C4-2B (cell line): ENCODE data around the gene SBK2.

Experiments
- ZFX ChIP-seq: fragments of 450-650 bp; IDR thresholded peaks from 2 replicates; pipeline ENCODE4 v1.6.1; 2017
- TF ChIP-seq, protein P1 (sequence below): fragments of 450-650 bp; conservative IDR thresholded peaks from 2 replicates; pipeline ENCODE4 v1.5.1; 2017; ENCODE audit warnings: mild to moderate bottlenecking

DNA sequence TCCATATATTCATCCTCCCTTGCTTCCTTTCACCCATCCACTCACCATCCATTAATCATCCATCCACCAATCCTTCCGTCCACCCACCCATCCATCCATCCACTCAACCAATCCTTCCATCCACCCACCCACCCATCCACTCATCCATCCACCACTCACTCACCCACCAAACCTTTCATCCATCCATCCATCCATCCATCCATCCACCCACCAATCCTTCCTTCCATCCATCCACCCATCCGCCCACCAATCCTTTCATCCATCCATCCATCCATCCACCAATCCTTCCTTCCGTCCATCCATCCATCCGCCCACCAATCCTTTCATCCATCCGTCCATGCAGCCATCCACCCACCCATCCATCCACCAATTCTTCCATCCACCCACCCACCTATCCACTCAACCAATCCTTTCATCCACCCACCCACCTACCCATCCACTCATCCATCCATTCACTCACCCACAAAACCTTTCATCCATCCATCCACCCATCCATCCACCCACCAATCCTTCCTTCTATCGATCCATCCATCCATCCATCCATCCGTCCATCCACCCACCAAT lies 5.4 kb upstream of the SBK2 start:
- TF ChIP-seq, protein P1, sequence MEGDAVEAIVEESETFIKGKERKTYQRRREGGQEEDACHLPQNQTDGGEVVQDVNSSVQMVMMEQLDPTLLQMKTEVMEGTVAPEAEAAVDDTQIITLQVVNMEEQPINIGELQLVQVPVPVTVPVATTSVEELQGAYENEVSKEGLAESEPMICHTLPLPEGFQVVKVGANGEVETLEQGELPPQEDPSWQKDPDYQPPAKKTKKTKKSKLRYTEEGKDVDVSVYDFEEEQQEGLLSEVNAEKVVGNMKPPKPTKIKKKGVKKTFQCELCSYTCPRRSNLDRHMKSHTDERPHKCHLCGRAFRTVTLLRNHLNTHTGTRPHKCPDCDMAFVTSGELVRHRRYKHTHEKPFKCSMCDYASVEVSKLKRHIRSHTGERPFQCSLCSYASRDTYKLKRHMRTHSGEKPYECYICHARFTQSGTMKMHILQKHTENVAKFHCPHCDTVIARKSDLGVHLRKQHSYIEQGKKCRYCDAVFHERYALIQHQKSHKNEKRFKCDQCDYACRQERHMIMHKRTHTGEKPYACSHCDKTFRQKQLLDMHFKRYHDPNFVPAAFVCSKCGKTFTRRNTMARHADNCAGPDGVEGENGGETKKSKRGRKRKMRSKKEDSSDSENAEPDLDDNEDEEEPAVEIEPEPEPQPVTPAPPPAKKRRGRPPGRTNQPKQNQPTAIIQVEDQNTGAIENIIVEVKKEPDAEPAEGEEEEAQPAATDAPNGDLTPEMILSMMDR, result no peak
- TF ChIP-seq ZFX, result no peak
